CD1c-positive myeloid dendritic cell (primary cell): Measurements from ENCODE around the gene FIGNL2.
"Not testable (repeated sequence)": the region's sequence is repeated elsewhere in the genome, so short reads cannot be mapped to it uniquely, and the experiment has no call there.

Experiments
- DNase-seq: peaks from one replicate; pipeline ENCODE4 v3.0.0-alpha.2; 2016; ENCODE audit errors: extremely low spot score

Gene FIGNL2, protein sequence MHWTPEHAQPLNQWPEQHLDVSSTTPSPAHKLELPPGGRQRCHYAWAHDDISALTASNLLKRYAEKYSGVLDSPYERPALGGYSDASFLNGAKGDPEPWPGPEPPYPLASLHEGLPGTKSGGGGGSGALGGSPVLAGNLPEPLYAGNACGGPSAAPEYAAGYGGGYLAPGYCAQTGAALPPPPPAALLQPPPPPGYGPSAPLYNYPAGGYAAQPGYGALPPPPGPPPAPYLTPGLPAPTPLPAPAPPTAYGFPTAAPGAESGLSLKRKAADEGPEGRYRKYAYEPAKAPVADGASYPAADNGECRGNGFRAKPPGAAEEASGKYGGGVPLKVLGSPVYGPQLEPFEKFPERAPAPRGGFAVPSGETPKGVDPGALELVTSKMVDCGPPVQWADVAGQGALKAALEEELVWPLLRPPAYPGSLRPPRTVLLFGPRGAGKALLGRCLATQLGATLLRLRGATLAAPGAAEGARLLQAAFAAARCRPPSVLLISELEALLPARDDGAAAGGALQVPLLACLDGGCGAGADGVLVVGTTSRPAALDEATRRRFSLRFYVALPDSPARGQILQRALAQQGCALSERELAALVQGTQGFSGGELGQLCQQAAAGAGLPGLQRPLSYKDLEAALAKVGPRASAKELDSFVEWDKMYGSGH

DNA sequence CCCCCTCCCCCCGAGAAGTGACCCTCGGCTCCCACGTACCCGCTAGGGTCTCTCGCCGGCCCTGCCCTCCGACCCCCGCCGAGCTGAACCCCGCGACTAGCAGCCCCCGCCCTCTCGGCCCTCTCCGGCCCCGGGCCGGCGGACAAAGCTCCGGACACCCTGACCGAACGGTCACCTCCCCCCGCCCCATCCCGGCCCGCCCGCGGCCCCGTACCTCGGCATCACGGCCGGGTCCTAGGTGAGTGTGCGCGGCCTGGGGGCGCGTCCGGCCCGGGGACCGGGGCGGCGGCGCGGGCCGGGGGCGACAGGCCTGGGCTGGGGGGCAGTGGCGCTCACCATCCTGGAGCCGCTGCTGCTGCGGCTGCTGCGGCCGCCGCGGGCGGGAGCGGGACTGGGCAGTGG is at the start of gene FIGNL2:
Gene FIGNL2, minus strand, starts transcription at position 393 of the 402 bp plus-strand sequence. CDS start 26,305 bp downstream, outside the sequence.
- no peak for DNase-seq

DNA sequence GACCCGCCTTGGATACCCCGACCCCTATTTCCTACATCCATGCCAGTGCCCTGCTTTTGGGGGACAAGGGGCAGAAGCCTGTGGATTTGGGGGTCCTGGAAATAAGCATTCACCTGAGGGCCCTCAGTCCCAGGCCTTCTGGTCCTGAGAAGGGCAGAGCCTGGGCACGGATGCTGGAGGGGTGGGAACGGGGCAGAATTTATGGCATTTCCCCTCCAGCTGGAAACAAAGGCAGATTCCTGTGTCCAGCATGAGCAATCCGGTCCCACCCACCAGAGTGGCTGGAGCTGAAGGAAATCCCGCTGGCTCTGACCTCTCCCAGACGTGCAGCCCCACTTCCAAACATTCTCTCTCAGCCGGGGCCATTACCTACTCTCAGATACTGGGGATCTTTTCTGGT is 48.7 kb upstream of the FIGNL2 start:
- no peak for DNase-seq

DNA sequence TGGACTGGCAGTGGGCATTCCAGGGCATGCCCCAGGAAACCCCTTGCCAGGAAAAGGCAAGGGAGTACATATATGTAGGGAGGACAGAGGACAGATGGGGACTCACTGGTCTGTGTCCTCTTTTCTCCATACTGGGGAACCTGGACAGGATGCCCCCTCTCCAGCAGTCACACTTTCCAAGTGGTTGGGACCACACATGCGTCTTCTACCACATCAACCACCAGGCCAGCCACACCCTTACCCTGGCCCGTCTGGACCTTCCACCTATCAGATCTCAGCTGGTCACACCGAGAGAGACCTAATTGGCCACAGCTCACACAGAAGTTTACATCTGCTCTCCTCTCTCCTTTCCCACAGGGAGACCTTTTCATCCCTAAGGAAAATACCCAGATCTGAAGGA is 47.7 kb upstream of the FIGNL2 start:
- no peak for DNase-seq

DNA sequence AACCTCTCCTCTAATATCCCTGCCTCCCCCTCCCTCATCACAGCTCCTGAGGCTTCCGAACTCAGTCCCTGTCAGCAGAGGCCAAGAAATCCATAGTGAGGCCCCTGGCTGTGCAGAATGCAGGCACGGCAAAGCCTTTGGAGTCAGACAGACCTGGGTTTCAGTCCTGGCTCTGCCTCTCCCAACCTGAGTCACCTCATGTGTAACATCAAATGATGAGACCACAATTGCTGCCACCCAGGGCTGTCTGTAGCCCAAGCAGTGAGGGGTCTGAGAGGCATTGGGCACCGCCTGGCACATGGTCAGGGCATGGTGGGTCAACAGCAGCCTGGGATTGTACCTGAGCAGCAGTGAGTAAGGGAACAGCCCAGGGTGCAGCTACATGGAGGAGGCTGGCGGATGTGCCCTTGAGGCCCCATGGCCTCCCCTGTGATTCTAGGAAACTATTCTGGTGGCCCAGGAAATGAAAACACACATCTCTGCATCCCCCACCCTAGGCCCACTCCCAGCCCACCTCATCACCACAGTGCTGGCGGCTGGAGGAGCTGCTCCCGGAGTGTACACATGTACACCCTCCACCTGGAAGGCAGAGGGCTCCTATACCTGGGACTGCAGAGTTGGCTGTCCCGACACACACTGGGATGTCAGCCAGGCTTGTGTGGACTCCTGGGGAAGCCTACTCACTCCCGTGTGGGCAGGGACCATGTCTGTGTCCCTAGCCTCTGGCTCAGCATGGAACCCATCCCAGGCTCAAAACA is 47.0 kb upstream of the FIGNL2 start:
- no peak for DNase-seq

DNA sequence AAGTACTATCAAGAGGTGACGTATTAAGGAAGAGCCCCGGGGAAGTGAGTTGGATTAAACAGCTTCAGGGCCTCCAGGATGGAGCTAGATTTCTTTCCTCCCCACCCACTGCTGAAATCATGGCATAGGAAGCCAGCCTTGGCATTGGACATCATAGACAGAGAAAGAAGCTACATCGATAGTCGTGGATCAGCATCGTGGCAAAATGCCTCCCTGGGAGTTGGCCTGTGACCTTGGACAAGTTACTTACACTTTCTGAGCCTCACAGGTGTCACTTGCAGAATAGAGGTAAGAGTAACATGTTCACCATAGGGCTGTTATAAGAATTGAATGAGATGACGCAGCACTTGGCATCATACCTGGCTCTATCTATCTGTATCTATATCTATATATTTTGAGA is 45.3 kb upstream of the FIGNL2 start:
- DNase-seq: no peak

DNA sequence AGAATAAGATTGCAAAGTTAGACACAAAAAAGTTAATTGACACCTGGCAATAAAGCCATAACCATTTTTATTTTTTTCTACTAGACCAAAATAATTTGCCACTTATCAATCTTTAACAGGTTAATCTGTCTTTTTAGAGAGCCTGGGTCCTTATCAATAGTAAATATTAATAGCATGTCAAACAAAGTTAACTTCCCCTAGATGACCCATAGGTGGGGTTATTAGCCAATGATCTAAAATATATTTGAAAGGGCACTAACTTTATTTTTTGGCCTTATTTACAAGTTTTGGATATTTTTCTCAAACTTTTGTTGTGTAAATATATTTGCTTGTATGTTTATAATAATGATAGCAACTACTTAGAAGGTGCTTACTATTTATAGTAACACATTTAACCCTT is 43.3 kb upstream of the FIGNL2 start:
- no peak for DNase-seq

DNA sequence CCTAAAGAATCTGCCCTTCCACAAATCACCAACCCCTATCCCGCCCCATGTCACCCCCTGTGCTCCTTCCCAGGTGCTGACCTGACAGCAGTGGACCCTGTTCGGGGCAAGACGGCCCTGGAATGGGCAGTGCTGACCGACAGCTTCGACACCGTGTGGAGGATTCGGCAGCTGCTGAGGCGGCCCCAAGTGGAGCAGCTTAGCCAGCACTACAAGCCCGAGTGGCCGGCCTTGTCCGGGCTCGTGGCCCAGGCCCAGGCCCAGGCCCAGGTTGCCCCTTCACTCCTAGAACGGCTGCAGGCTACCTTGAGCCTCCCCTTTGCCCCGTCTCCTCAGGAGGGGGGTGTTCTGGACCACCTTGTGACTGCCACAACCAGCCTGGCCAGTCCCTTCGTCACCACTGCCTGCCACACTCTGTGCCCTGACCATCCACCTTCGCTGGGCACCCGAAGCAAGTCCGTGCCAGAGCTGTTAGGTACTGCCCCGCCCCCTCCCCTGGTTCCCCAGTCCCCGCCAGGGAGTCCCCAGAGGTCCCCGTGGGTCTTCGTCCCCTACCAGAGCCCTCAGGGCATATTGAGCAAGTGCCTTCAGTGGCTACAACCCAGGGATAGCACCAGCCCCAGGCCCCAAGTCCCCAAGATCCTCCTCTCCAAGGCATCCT is 42.1 kb upstream of the FIGNL2 start:
- DNase-seq: no peak

DNA sequence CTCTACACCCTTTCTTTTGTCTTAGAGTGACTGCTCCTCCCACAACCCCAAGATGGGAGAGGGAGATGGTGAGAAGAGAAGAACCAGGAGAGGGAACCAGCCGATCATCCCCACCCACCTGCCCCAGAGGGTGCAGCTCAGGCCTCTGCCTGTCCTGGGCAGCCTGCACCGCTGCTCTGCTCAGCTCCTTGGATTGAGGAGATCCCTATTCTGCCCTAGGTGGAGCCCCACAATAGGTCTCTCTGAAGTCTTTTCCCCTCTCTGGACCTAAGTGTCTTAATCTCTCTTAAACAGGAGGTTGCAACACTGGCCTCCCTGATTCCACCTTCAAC is 41.6 kb upstream of the FIGNL2 start:
- no peak for DNase-seq

DNA sequence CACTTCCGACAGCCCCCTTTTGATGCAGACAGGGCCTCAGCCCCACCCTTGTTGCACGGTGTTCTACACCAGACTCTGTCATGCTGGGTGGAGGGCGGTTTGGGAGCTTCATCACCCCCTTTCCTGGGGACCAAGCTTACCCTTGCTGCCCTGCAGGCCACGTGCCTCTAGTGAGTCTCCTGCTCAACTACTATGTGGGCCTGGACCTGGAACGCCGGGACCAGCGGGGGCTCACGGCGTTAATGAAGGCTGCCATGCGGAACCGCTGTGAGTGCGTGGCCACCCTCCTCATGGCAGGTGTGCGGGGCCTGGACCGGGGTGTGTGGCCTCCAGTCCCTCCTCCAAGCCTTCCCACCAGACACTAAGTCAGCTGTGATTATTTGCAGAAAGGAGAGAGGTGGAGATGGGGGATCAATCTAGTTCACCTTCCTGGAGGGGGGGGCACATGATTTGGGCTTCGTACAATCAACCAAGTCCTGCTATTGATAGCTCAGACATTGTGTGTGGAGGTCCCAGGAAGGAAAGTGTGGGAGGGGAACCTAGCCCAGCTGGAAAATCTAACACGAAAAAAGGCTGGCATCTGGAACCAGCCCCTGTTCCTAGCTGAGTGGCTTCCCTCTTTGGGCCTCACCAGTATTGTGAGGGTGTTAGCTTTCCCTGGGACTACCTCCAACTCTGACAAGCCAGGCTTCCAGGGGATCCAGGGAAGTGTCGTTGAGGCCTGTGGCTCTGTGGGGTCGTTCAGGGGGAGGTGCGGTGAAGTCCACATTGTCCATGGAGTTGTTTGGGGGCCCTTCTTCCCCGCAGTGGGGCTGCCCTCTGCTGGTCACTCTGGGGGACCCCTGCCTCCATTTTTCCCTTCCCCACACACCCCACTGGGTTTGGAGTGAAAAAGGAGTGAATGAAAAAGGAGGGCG is 41.0 kb upstream of the FIGNL2 start:
- DNase-seq: no peak

DNA sequence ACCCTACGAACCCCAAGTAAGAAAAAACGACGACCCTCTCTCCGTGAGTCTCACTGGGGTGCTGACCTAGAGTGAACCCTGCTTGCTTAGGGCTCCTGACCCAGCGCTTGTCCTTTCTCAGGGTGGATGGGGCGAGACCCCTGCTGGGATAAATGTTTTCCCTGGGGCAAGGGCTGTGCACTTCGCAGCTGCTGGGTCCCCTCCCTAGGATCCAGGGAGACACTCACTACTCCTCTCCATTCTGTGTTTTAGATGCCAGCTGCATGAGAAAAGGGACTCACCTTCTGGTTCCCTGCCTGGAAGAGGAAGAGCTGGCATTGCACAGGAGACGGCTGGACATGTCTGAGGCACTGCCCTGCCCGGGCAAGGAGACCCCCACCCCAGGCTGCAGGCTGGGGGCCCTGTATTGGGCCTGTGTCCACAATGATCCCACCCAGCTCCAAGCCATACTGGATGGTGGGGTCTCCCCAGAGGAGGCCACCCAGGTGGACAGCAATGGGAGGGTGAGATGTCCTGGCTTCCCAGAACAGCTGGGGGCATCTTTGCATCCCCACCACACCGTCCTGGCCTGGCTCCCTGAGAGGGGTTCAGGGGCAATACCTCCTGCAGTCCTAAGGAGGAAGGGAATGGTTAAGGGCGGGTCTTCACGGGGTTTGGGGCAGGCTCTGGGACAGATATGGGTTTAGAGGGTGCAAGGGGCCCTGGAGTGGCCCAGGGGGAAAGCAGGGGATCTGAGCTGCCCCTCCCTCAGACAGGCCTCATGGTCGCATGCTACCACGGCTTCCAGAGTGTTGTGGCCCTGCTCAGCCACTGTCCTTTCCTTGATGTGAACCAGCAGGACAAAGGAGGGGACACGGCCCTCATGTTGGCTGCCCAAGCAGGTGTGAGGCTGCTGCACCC is 40.0 kb upstream of the FIGNL2 start:
- DNase-seq: no peak

DNA sequence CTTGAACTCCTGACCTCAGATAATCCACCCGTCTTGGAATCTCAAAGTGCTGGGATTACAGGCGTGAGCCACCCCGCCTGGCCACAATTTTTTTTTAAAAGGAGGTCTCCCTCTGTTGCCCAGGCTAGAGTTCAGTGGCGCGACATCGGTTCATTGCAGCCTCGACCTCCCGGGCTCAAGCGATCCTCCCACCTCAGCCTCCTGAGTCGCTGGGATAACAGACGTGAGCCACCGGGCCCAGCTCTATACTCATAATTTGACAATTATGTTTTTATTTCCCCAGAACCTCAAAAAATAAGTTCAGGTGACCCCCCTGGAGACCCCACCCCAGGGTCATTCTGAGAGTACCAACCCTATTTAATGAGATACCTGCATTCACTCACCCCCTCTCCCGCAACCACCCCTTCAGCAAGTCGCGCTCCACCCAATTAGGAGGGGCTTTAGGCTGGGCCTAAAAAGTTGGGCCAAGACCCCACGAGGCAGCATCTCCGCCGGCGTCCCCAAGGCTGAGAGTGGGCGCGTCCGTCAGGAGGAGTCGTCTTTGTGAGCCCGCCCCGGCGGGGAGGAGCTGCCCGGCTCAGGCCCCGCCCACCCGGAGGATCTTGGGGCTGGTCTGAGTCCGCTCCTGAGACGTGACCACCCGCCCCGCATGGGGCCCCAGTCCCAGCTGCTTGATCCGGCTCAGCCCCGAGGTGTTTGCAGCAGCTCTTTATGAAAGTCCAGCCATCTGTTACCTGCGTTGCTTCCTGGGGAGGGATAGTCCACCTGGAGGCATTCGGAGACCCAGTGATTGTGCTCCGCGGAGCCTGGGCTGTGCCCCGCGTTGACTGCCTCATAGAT is 39.2 kb upstream of the FIGNL2 start, which contains the start of gene ANKRD33:
Gene ANKRD33, plus strand, starts transcription at position 628 of the 840 bp plus-strand sequence. Its CDS starts 84 bp downstream, at position 712.
- peak; percentile 23 for DNase-seq

DNA sequence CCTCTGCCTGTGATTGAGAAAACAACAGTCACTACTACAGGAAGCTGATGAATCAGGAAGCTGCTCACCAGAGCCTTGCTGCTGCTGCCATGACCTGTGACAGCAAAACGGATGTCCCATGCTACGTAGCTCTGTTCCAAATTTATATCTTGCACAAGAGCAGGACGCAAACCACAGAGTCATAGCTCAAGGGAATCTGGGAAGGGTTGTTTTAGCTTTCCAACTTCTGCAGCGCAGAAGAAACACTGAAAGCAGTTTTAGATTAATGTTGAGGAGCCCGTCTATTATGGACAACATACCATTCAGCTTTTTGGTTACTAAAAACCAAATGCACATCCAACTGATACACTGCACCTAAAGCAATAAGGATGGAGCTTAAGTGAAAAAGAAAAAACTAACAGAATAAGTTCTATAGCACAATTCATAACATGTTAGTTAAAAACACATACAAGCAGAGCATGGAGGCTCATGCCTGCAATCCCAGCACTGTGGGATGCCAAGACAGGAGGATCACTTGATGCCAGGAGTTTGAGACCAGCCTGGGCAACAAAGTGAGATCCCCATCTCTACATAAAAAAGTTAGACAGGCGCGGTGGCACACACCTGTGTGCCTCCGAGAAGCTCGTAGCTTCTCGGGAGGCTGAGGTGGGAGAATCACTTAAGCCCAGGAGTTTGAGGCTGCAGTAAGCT is 37.6 kb upstream of the FIGNL2 start:
- peak; percentile 87 for DNase-seq

DNA sequence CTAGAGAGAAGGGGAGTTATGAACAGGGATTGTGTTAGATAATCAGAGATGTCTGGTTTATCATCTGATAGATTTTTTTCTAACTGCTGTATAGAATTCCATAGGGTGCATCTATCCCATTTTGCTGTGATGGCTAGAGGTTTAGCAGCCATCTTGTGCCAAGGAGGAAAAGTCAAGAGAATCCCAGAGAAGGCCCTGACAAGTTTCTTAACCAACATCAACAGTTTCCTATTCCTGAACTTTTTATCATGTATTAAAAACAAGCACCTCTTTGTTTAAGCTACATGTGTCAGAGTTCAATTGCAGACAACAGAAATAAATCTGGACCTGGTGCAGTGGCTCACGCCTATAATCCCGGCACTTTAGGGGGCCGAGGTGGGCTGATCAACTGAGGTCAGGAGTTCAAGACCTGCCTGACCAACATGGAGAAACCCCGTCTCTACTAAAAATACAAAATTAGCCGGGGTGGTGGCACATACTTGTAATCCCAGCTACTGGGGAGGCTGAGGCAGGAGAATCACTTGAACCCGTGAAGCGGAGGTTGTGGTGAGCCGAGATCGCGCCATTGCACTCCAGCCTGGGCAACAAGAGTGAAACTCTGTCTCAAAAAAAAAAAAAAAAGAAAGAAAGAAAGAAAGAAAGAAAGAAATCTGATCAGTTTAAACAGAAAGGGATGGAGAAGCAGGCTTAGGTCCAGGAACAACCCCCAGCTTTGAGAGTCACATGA is 36.9 kb upstream of the FIGNL2 start:
- not testable (repeated sequence) for DNase-seq

DNA sequence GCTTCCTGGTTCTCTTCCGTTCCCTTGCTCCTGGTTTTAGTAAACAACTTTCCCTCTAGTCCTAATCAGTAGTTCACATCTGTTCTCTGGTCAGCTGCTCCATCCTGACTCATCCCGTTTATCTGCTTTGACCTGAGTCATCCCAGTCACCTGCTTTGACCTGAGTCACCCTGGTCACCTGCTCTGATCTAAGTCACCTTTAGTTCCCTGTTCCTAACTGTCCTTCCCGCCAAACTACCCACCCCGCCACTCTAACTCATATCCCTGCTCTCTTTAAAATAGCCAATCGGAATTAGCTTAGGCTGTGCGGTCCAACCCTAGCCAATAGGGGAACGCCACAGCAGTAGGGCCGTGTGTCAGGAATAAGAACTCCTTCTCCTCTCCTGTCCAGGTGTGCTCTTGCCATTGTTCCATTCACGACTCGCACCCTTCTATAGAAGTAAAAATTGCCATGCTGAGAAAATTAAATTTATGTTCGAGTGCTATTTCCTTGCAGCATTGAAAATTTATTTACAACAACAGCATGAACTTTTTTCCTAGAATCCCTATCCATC is 36.2 kb upstream of the FIGNL2 start:
- no peak for DNase-seq

DNA sequence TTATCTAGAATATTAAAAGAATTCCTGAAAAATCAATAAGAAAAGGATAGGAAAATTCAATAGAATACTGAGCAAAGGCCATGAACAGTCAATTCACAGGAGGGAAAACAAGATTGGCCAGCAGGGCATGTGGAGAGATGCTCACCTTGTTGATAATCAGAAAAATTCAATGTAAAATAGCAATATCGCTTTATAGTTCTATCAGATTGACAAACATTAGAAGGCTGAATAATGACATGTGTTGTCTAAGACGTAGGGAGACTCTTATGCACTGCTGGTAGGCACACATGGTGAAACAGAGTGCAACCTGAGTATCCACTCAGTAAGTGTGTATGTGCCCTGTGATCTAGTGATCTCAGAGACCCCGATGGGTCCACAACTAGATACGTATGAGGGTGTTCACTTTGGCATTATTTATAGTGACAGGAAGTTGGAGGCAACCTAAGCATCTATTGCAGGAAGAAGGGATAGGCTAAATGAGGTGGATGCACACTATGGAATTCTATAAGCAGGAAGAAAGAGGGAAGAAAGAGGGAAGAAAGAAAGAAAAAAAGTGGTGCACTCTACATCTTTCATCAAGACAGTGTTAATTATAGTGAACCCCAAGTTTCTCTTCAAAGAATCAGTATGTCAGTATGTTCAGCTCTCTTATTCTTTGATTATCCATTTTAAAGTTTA is 35.6 kb upstream of the FIGNL2 start:
- DNase-seq: no peak

DNA sequence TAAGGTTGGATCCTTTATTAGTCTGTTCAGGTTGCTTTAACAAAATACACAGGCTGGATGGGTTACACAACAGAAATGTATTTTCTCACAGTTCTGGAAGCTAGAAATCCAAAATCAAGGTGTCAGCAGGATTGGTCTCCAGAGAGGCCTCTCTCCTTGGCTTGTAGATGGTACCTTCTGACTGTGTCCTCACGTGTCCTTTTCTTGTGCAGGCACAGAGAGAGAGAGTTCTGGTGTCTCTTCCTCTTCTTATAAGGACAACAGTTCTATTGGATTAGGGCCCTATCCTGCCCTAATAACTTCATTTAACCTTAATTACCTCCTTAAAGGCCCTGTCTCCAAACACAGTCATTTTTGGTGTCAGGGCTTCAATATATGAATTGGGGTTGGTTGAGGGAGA is 34.8 kb upstream of the FIGNL2 start:
- DNase-seq: no peak

DNA sequence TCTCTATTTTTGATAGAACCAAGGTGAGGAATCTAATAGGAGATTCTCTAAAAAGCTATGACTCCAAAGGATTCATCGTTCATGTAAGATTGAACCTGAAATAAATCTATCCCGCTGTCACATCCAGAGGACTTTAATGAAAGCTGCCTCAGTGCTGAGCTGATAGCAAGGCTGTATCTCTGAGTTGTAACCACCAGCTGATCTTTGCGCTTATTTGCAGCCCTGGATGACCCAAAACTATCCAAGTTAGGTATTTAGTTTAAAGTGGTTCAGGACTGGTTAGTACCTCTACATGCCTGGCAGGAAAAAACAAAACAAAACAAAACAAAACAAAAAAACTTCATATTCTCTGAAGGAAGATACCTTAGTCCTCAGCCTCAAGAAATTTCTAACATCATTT is 30.6 kb upstream of the FIGNL2 start:
- no peak for DNase-seq
